ENCODE results near the gene COX20. TPM values are rescaled to one million over a fixed set of nuclear protein-coding genes. Genes with fewer than 3 reads are reported as not detected.

The COX20 gene
- total and polyA plus RNA-seq, 2 of the 8 experiments (the other 6 are each of a cell fraction or from before 2014, with no cell fraction given) = 17.5 to 28.8 TPM

- peak; percentile 38; the same call in 1 of the 2 replicates for TF ChIP-seq ATF2 (IDR thresholded peaks at IDR 0.05; ENCODE audit: low read length)
- no peak for TF ChIP-seq CREB1 (IDR thresholded peaks at IDR 0.05)
- TF ChIP-seq CEBPB (IDR thresholded peaks at IDR 0.05; ENCODE audit: low read depth, low read length) = no peak
- TF ChIP-seq SAP30 (IDR thresholded peaks at IDR 0.05; ENCODE audit: insufficient read depth, insufficient replicate concordance, low read length) = no peak
- TF ChIP-seq EP300 (IDR thresholded peaks at IDR 0.05; ENCODE audit: borderline replicate concordance in 1 of 2, low read depth in 2 of 2, low read length in 2 of 2) = no peak
- TF ChIP-seq MAFK (IDR thresholded peaks at IDR 0.05; ENCODE audit: low read depth, low read length) = no peak
- no peak for TF ChIP-seq PHF8 (conservative IDR thresholded peaks at IDR 0.05; ENCODE audit: low read depth, low read length)
- TF ChIP-seq JUN (IDR thresholded peaks at IDR 0.05; ENCODE audit: low read depth, low read length) = no peak
- TF ChIP-seq RBBP5 (IDR thresholded peaks at IDR 0.05; ENCODE audit: borderline replicate concordance, low read depth, low read length) = no peak
- no peak for TF ChIP-seq SP4 (IDR thresholded peaks at IDR 0.05; ENCODE audit: low read length)
- TF ChIP-seq CTBP2 (IDR thresholded peaks at IDR 0.05; ENCODE audit: borderline replicate concordance, insufficient read depth, insufficient read length, low read length) = no peak
- no peak for TF ChIP-seq BRCA1 (IDR thresholded peaks at IDR 0.05; ENCODE audit: low read depth, low read length)
- TF ChIP-seq CTCF (IDR thresholded peaks at IDR 0.05; ENCODE audit: control extremely low read depth in 1 of 3, insufficient read depth in 1 of 3, low read depth in 1 of 3, low read length in 3 of 3) = no peak
- no peak for TF ChIP-seq SIN3A (conservative IDR thresholded peaks at IDR 0.05 in 1 of 2, IDR thresholded peaks at IDR 0.05 in 1 of 2; ENCODE audit: low read depth in 1 of 2, low read length in 2 of 2)
- TF ChIP-seq TBP (IDR thresholded peaks at IDR 0.05; ENCODE audit: low read depth, low read length) = no peak
- no peak for TF ChIP-seq SRF (IDR thresholded peaks at IDR 0.05; ENCODE audit: low read depth, low read length)
These were observed 14.8 kb downstream of the COX20 start (continued) for GRCh38 chr1:244850099-244850852.

Data from H1 (cell line).